Stomach (tissue), 9 donors: ENCODE data around the gene HOXC12. TPM values are rescaled to one million over a fixed set of nuclear protein-coding genes. Genes with fewer than 3 reads are reported as not detected.

ENCODE experiments used
- DNase-seq, 2 donors: peaks; one replicate each; pipeline versions ENCODE4 v3.0.0 to v3.0.0-alpha.2; 2013 to 2019
- H3K27ac ChIP-seq, 5 donors: fragments of 200-600 bp in 4 of 5; sonication (generic) in 4 of 5; one replicate each; pipeline ENCODE4 v1.5.1; 2013 to 2019; ENCODE audit warnings: mild to moderate bottlenecking in 1 of 5, moderate library complexity in 1 of 5
- H3K27me3 ChIP-seq, 3 donors: fragments of 200-600 bp; sonication (generic); one replicate each; pipeline ENCODE4 v1.5.1; 2017 to 2019; ENCODE audit warnings: mixed run types in 1 of 3
- H3K36me3 ChIP-seq, 4 donors: fragments of 200-600 bp; sonication (generic); 1 replicate in 3 of 4; 2 replicates in 1 of 4; pipeline ENCODE4 v1.5.1; 2016 to 2019
- H3K4me1 ChIP-seq, 4 donors: fragments of 200-600 bp; sonication (generic); one replicate each; pipeline ENCODE4 v1.5.1; 2016 to 2019
- H3K4me3 ChIP-seq, 4 donors: fragments of 200-600 bp; sonication (generic) in 3 of 4; one replicate each; pipeline ENCODE4 v1.5.1; 2016 to 2019; ENCODE audit warnings: mild to moderate bottlenecking in 1 of 4
- H3K9me3 ChIP-seq, 4 donors: fragments of 200-600 bp; sonication (generic); one replicate each; pipeline ENCODE4 v1.5.1; 2016 to 2019
- CTCF ChIP-seq, 7 experiments: fragments of 450-650 bp in 4 of 7; fragments of 200-600 bp in 3 of 7; sonication (generic) in 3 of 7; IDR thresholded peaks; one replicate each; pipeline ENCODE4 v1.5.1; 2016 to 2019; ENCODE audit warnings: antibody characterized with exemption in 7 of 7, control low read depth in 2 of 7, mild to moderate bottlenecking in 1 of 7
- EP300 ChIP-seq: sonication (generic); formaldehyde crosslinking; IDR thresholded peaks from one replicate; pipeline ENCODE4 v1.6.1; 2017; ENCODE audit warnings: antibody characterized with exemption
- POLR2A ChIP-seq, 4 donors: fragments of 450-650 bp; IDR thresholded peaks; one replicate each; pipeline ENCODE4 v1.6.1; 2016; ENCODE audit warnings: antibody characterized with exemption in 4 of 4, control low read depth in 2 of 4, mild to moderate bottlenecking in 1 of 4, moderate library complexity in 1 of 4
- POLR2AphosphoS5 ChIP-seq, 3 donors: sonication (generic); formaldehyde crosslinking; IDR thresholded peaks; one replicate each; pipeline ENCODE4 v1.6.1; 2016; ENCODE audit warnings: antibody characterized with exemption in 3 of 3
- WGBS, 5 donors: extraction: QIAGEN DNeasy Blood & Tissue Kit in 3 of 5; methylation state at CpG; one replicate each; pipeline versions ENCODE4 v1.1.5 to v1.1.7; 2013 to 2018; 5-methylcytosine and 5-hydroxymethylcytosine counted together
- intact Hi-C: fragments of 100-400 bp; cut with DNase I; formaldehyde crosslinking; loops from one replicate; pipeline ENCODE4 v1.15.1; 2023; ENCODE audit warnings: low total_unique reads
- polyA plus RNA-seq, 3 donors: library from polyadenylated mRNA; stranded (reverse); fragments of 200-250 nt; gene quantifications; one replicate each; pipeline ENCODE4 v1.2.3, GENCODE V29; 2013
- total RNA-seq, 5 donors: library from RNA; depleted of rRNA; stranded (reverse); fragments of >200 nt; gene quantifications; one replicate each; pipeline versions ENCODE4 v1.1.0 to v1.2.3, GENCODE V29; 2014 to 2016
- donor health status: healthy with polysubstance abuse.
- donor health status: Bipolar disorder and iron deficiency.
- donor health status: healthy.

Gene HOXC12
- total and polyA plus RNA-seq, 8 donors = not detected

GRCh38 chr12:53955776-53956250 is 1.1 kb downstream of the HOXC12 start:
- no peak for DNase-seq
- no peak overlapping the region for H3K27ac ChIP-seq
- no peaks in the 10 kb centered on the region for H3K36me3 ChIP-seq
- H3K4me3 ChIP-seq = no peak overlapping the region
- H3K4me1 ChIP-seq = peaks cover 8 to 51% (median 22%) of the 10 kb centered on the region in 4 donors
- TF ChIP-seq EP300 (no peak), POLR2A (IDR thresholded peaks at IDR 0.05) (no peak)
- 7 to 12% (median 8%) methylated on average over 10 of the region's 10 CpGs for WGBS, 5 donors
- intact Hi-C loops = no loop called here
- H3K27me3 ChIP-seq = peaks cover 90 to 100% (median 100%) of the 10 kb centered on the region in 3 donors
- H3K9me3 ChIP-seq = peaks cover 0 to 10% (median 0%) of the 10 kb centered on the region in 4 donors

- H3K4me3 ChIP-seq = no peak overlapping the region
- intact Hi-C loops = no loop called here
Observed at GRCh38 chr12:53956251-53956887, 1.7 kb downstream of the HOXC12 start.

GRCh38 chr12:53956914-53957536 is 2.3 kb downstream of the HOXC12 start:
- no peak for TF ChIP-seq CTCF (IDR thresholded peaks at IDR 0.05)
- no peak for TF ChIP-seq POLR2AphosphoS5 (IDR thresholded peaks at IDR 0.05)
- no peak for TF ChIP-seq EP300
- no peak for TF ChIP-seq POLR2A (IDR thresholded peaks at IDR 0.05)
- Histone ChIP-seq H3K9me3 (peaks cover 0 to 10% (median 0%) of the 10 kb centered on the region in 4 donors), H3K36me3 (no peaks in the 10 kb centered on the region), H3K27me3 (peaks cover 91 to 100% (median 100%) of the 10 kb centered on the region in 3 donors), H3K4me1 (peaks cover 8 to 52% (median 18%) of the 10 kb centered on the region in 4 donors), H3K4me3 (no peak overlapping the region), H3K27ac (no peak overlapping the region)
- intact Hi-C loops = no loop called here
- DNase-seq = no peak
- 10 to 18% (median 13%) methylated on average over 9 to 11 of the region's 11 CpGs for WGBS, 5 donors

More at GRCh38 chr12:53956251-53956887, 1.7 kb downstream of the HOXC12 start:
- TF ChIP-seq POLR2AphosphoS5 (IDR thresholded peaks at IDR 0.05) = no peak
- no peak for TF ChIP-seq EP300
- TF ChIP-seq POLR2A (IDR thresholded peaks at IDR 0.05) = no peak
- no peak for TF ChIP-seq CTCF (IDR thresholded peaks at IDR 0.05)
- peaks cover 8 to 52% (median 22%) of the 10 kb centered on the region in 4 donors for H3K4me1 ChIP-seq
- peaks cover 0 to 10% (median 0%) of the 10 kb centered on the region in 4 donors for H3K9me3 ChIP-seq
- no peak overlapping the region for H3K27ac ChIP-seq
- H3K36me3 ChIP-seq = no peaks in the 10 kb centered on the region
- peaks cover 90 to 100% (median 100%) of the 10 kb centered on the region in 3 donors for H3K27me3 ChIP-seq
- 7 to 10% (median 8%) methylated on average over 25 of the region's 25 CpGs for WGBS, 5 donors
- DNase-seq = no peak

GRCh38 chr12:53958128-53958527 is 3.4 kb downstream of the HOXC12 start:
- intact Hi-C loops = no loop called here
- 16 to 21% (median 17%) methylated on average over 3 of the region's 3 CpGs for WGBS, 5 donors

More at GRCh38 chr12:53958128-53958527, 3.4 kb downstream of the HOXC12 start:
- Histone ChIP-seq H3K9me3 (peaks cover 0 to 10% (median 0%) of the 10 kb centered on the region in 4 donors), H3K27me3 (peaks cover 88 to 100% (median 100%) of the 10 kb centered on the region in 3 donors), H3K4me1 (peaks cover 8 to 45% (median 15%) of the 10 kb centered on the region in 4 donors), H3K4me3 (no peak overlapping the region), H3K36me3 (no peaks in the 10 kb centered on the region), H3K27ac (no peak overlapping the region)
- no peak for DNase-seq
- no peak for TF ChIP-seq CTCF (IDR thresholded peaks at IDR 0.05)
- TF ChIP-seq POLR2A (IDR thresholded peaks at IDR 0.05) = no peak
- TF ChIP-seq POLR2AphosphoS5 (IDR thresholded peaks at IDR 0.05) = no peak
- no peak for TF ChIP-seq EP300
